A549 (cell line): ENCODE data around the gene UNC13A.

ENCODE experiments used
- CEBPB ChIP-seq, 2 experiments: fragments of >200 bp in 1 of 2; sonication (Bioruptor Twin) in 1 of 2; formaldehyde crosslinking in 1 of 2; IDR thresholded peaks; 2 replicates each; pipeline ENCODE4 v1.6.1; 2012 to 2016
- CHD2 ChIP-seq: fragments of 150-350 bp; IDR thresholded peaks from 2 replicates; pipeline ENCODE4 v1.6.1; 2014; ENCODE audit warnings: low read length; ENCODE audit not compliant: partially characterized antibody
- CTCF ChIP-seq: fragments of >200 bp; sonication (Bioruptor Twin); formaldehyde crosslinking; IDR thresholded peaks from 3 replicates; pipeline ENCODE4 v1.5.1; 2016
- EP300 ChIP-seq, 2 experiments: fragments of >200 bp; sonication (Bioruptor Twin); formaldehyde crosslinking; IDR thresholded peaks; 2 replicates in 1 of 2; 3 replicates in 1 of 2; pipeline ENCODE4 v1.6.1; 2016 to 2017
- JUN ChIP-seq, 2 experiments: fragments of >200 bp; sonication (Bioruptor Twin); formaldehyde crosslinking; IDR thresholded peaks; 2 replicates in 1 of 2; 3 replicates in 1 of 2; pipeline ENCODE4 v1.6.1; 2016 to 2017
- MYC ChIP-seq: IDR thresholded peaks from 2 replicates; pipeline ENCODE4 v1.6.1; 2012; ENCODE audit warnings: mild to moderate bottlenecking, inconsistent platforms, low read length, improper control_type of control experiment, borderline replicate concordance
- POLR2A ChIP-seq: IDR thresholded peaks from 2 replicates; pipeline ENCODE4 v1.6.1; 2012; ENCODE audit warnings: mild to moderate bottlenecking, low read length
- POLR2AphosphoS2 ChIP-seq: conservative IDR thresholded peaks from 2 replicates; pipeline ENCODE4 v1.6.1; 2012; ENCODE audit warnings: low read length, improper control_type of control experiment, inconsistent platforms
- RAD21 ChIP-seq, 2 experiments: fragments of >200 bp in 1 of 2; sonication (Bioruptor Twin) in 1 of 2; formaldehyde crosslinking in 1 of 2; IDR thresholded peaks in 1 of 2; conservative IDR thresholded peaks in 1 of 2; 2 replicates in 1 of 2; 3 replicates in 1 of 2; pipeline ENCODE4 v1.6.1; 2012 to 2018; ENCODE audit warnings: inconsistent platforms in 1 of 2
- REST ChIP-seq: fragments of 200-600 bp; sonication (generic); IDR thresholded peaks from 2 replicates; pipeline ENCODE4 v1.6.1; 2016; ENCODE audit warnings: antibody characterized with exemption, mild to moderate bottlenecking, moderate library complexity
- RNF2 ChIP-seq: fragments of 200-600 bp; sonication (generic); IDR thresholded peaks from 2 replicates; pipeline ENCODE4 v1.6.1; 2016; ENCODE audit warnings: low read depth, mild to moderate bottlenecking, antibody characterized with exemption, moderate library complexity, borderline replicate concordance
- USF2 ChIP-seq: fragments of 450-650 bp; IDR thresholded peaks from 2 replicates; pipeline ENCODE4 v1.6.1; 2014; ENCODE audit warnings: antibody characterized with exemption
- ZFP36 ChIP-seq: fragments of 450-650 bp; IDR thresholded peaks from 2 replicates; pipeline ENCODE4 v1.6.1; 2014; ENCODE audit warnings: borderline replicate concordance; ENCODE audit not compliant: partially characterized antibody
- ZSCAN20 ChIP-seq: fragments of 250-450 bp; sonication (Bioruptor Pico); IDR thresholded peaks from 2 replicates; pipeline ENCODE4 v1.8.0; 2022; ENCODE audit warnings: mild to moderate bottlenecking, moderate library complexity

GRCh38 chr19:17652627-17653026, 35.5 kb downstream of the UNC13A start:
- TF ChIP-seq CHD2, result no peak
- no peak for TF ChIP-seq JUN (IDR thresholded peaks at IDR 0.05)
- TF ChIP-seq REST, result no peak
- TF ChIP-seq POLR2A, result no peak
- TF ChIP-seq ZFP36, result no peak
- no peak for TF ChIP-seq CTCF
- no peak for TF ChIP-seq USF2
- no peak for TF ChIP-seq EP300 (IDR thresholded peaks at IDR 0.05)
- TF ChIP-seq MYC, result no peak
- TF ChIP-seq POLR2AphosphoS2, result no peak
- no peak for TF ChIP-seq CEBPB (IDR thresholded peaks at IDR 0.05)
- TF ChIP-seq RAD21 (conservative IDR thresholded peaks at IDR 0.05 in 1 of 2, IDR thresholded peaks at IDR 0.05 in 1 of 2), result no peak
- no peak for TF ChIP-seq RNF2
- no peak for TF ChIP-seq ZSCAN20 (CRISPR knock-in tag)
